Mucosa of rectum (tissue), 2 donors: ENCODE measurements around the gene ATAD3B.
"Not testable (repeated sequence)": the region's sequence is repeated elsewhere in the genome, so short reads cannot be mapped to it uniquely, and the experiment has no call there.

Source experiments
- H3K27ac ChIP-seq, 2 donors: one replicate each; pipeline ENCODE4 v1.7.0; 2013; ENCODE audit warnings: inconsistent platforms in 2 of 2, low read depth in 2 of 2, low read length in 2 of 2
- H3K27me3 ChIP-seq, 2 donors: one replicate each; pipeline ENCODE4 v1.7.0; 2013; ENCODE audit warnings: low read length in 2 of 2; ENCODE audit not compliant: control insufficient read depth in 2 of 2, insufficient read depth in 2 of 2
- H3K36me3 ChIP-seq, 2 donors: one replicate each; pipeline ENCODE4 v1.7.0; 2013; ENCODE audit warnings: low read length in 2 of 2; ENCODE audit not compliant: control insufficient read depth in 2 of 2, insufficient read depth in 2 of 2
- H3K4me1 ChIP-seq, 2 donors: one replicate each; pipeline ENCODE4 v1.7.0; 2013; ENCODE audit warnings: low read length in 2 of 2, mild to moderate bottlenecking in 1 of 2; ENCODE audit not compliant: control insufficient read depth in 2 of 2, insufficient read depth in 2 of 2
- H3K4me3 ChIP-seq, 2 donors: one replicate each; pipeline ENCODE4 v1.7.0; 2013; ENCODE audit warnings: low read length in 2 of 2
- H3K9ac ChIP-seq, 2 donors: one replicate each; pipeline ENCODE4 v1.7.0; 2013; ENCODE audit warnings: low read length in 2 of 2, low read depth in 1 of 2, mild to moderate bottlenecking in 1 of 2
- H3K9me3 ChIP-seq, 2 donors: one replicate each; pipeline ENCODE4 v1.7.0; 2013; ENCODE audit warnings: low read length in 2 of 2; ENCODE audit not compliant: control insufficient read depth in 2 of 2
- donor health status: healthy.
- donor health status: Normal muscosa, but diverticular disease.

ATAD3B gene

DNA sequence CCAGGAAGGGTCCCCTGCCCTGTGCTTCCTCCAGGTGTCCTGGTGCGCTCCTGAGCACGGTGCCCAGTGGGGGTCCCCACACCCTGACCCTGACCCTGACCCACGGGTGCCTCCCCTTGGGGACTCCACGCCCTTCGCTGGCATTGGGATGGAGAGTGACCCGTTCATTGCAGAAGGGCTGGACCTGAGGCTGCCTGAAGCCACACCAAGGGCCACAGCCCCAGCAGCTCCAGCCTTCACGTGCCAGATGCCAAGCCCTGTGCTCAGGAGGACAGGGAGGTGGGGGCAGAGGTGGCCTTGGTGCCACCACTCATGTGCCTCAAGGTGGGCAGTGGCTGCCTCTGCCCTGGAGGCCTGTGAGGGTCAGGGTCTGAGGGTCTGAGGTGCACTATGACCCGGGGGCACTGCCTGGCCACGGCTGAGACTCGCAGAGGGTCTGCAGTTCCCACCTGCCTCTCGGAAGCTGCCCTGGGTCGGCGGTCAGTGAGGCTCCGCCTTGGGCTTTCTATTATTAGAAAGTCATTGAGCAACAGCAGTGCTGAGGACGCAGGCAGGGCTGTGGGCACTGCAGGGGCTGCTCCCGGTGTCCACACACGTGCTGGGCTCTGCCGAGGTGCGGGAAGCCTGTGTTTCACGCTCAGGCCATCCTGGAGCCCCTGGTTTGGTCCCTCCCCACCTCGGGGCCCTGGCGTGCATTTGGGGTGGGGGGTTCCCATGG lies 61.8 kb downstream of the ATAD3B start:
- not testable (repeated sequence) for H3K9ac ChIP-seq, H3K4me1 ChIP-seq, H3K27me3 ChIP-seq, H3K4me3 ChIP-seq, H3K9me3 ChIP-seq, H3K27ac ChIP-seq
- H3K36me3 ChIP-seq, result peaks cover 5 to 11% of the 10 kb centered on the region in 2 donors

- not testable (repeated sequence) for H3K4me3 ChIP-seq, H3K27ac ChIP-seq, H3K36me3 ChIP-seq, H3K4me1 ChIP-seq, H3K9ac ChIP-seq, H3K27me3 ChIP-seq, H3K9me3 ChIP-seq
These were observed 62.3 kb downstream of the ATAD3B start for GRCh38 chr1:1533894-1534291.

- Histone ChIP-seq H3K4me1 (peaks cover 0 to 4% of the 10 kb centered on the region in 2 donors), H3K27ac (no peak overlapping the region), H3K27me3 (no peaks in the 10 kb centered on the region), H3K4me3 (no peak overlapping the region), H3K9me3 (no peaks in the 10 kb centered on the region), H3K36me3 (peaks cover 0 to 3% of the 10 kb centered on the region in 2 donors), H3K9ac (no peak overlapping the region)
These were observed 63.0 kb downstream of the ATAD3B start for GRCh38 chr1:1534401-1535154.

- Histone ChIP-seq H3K27me3 (no peaks in the 10 kb centered on the region), H3K4me3 (no peak overlapping the region), H3K9ac (no peak overlapping the region), H3K4me1 (peaks cover 0 to 4% of the 10 kb centered on the region in 2 donors), H3K9me3 (no peaks in the 10 kb centered on the region), H3K36me3 (no peaks in the 10 kb centered on the region), H3K27ac (no peak overlapping the region)
These were observed 63.8 kb downstream of the ATAD3B start for GRCh38 chr1:1535201-1536018.

DNA sequence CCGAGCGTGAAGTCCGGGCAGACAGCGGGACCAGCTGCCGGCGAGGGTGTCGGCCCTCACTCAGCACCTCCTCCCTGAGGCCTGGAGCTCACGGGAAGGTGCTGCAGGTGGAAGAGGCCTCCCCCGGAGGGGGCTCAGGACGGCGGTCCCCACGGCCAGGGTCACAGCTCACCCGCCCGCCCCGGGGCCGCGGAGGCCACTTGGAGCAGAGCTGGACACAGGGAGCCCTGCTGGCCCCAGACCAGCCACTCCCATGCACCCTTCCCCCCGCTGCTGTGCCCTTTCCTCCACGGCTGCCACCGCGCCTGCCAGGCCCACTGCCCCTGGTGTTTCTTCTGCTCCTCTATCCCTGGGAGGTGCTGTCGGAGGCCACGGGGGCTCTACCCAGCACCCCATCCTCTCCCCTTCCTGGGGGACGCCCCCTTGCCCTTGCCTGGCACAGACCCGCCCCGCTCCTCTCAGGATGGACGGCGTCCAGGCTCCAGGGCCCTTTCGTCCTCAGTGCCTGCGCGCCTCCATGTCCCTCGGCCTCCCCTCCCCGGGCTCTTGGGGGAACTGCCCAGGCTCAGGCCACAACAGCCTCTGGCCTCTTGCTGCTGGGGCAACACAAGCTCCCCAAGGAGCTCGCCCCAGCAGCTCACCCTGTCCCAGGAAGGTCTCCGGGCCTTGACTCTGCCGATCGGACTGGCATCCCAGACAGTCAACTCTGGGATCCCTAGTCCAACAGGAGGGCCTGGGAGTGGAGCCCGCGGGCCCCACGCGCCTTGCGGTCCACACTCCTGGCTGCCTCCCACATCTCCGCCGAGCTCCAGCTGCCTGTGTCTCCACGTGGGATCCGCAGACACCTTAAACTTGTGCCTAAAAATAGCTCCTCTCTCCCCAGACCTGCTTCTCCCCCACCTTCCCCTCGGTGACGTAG lies 64.7 kb downstream of the ATAD3B start:
- Histone ChIP-seq H3K9ac (no peak overlapping the region), H3K36me3 (peaks cover 0 to 4% of the 10 kb centered on the region in 2 donors), H3K27ac (no peak overlapping the region), H3K27me3 (no peaks in the 10 kb centered on the region), H3K9me3 (no peaks in the 10 kb centered on the region), H3K4me3 (no peak overlapping the region), H3K4me1 (peaks cover 0 to 4% of the 10 kb centered on the region in 2 donors)

- Histone ChIP-seq H3K4me1 (peaks cover 0 to 4% of the 10 kb centered on the region in 2 donors), H3K27ac (no peak overlapping the region), H3K9ac (no peak overlapping the region), H3K4me3 (no peak overlapping the region), H3K27me3 (no peaks in the 10 kb centered on the region), H3K9me3 (no peaks in the 10 kb centered on the region), H3K36me3 (peaks cover 5 to 10% of the 10 kb centered on the region in 2 donors)
These were observed 65.5 kb downstream of the ATAD3B start for GRCh38 chr1:1536938-1537546.

GRCh38 chr1:1537626-1538250 lies 66.2 kb downstream of the ATAD3B start:
- Histone ChIP-seq H3K4me1 (peaks cover 0 to 4% of the 10 kb centered on the region in 2 donors), H3K27me3 (no peaks in the 10 kb centered on the region), H3K27ac (no peak overlapping the region), H3K4me3 (no peak overlapping the region), H3K9me3 (no peaks in the 10 kb centered on the region), H3K9ac (no peak overlapping the region), H3K36me3 (peaks cover 10 to 11% of the 10 kb centered on the region in 2 donors)

- Histone ChIP-seq H3K9me3 (no peaks in the 10 kb centered on the region), H3K27me3 (no peaks in the 10 kb centered on the region), H3K4me3 (no peak overlapping the region), H3K9ac (no peak overlapping the region), H3K36me3 (peaks cover 10 to 16% of the 10 kb centered on the region in 2 donors), H3K4me1 (peaks cover 0 to 4% of the 10 kb centered on the region in 2 donors), H3K27ac (no peak overlapping the region)
These were observed 66.8 kb downstream of the ATAD3B start for GRCh38 chr1:1538334-1538733.

DNA sequence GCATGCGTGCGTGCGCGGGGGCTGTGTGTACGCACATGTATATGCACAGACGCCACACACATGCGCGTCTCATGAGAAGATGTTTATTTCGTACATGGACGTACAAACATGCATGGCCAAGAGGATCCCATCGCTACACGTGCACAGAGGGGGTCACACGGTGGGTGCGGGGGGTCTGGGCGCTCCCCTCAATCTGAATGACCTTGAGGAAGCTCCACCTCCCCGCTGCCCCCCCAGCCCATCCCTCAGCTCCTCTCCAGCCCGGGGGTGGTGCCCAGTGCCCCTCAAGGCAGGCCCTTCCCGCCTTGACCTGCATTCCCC lies 67.4 kb downstream of the ATAD3B start:
- Histone ChIP-seq H3K36me3 (peaks cover 10 to 18% of the 10 kb centered on the region in 2 donors), H3K4me3 (no peak overlapping the region), H3K27ac (no peak overlapping the region), H3K27me3 (no peaks in the 10 kb centered on the region), H3K4me1 (peaks cover 0 to 4% of the 10 kb centered on the region in 2 donors), H3K9me3 (no peaks in the 10 kb centered on the region), H3K9ac (no peak overlapping the region)
